Renal cortex interstitium (tissue), 11 donors: Measurements from ENCODE around the gene ODF2L. TPM values are rescaled to one million over a fixed set of nuclear protein-coding genes. Genes with fewer than 3 reads are reported as not detected.
A peak's percentile ranks its signal among the peaks of the same experiment; 100 is the strongest.

Source experiments
- DNase-seq, 11 donors: peaks; one replicate each; pipeline ENCODE4 v3.0.0-alpha.2; 2013; ENCODE audit warnings: low read depth in 9 of 11, low spot score in 4 of 11; ENCODE audit errors: extremely low read depth in 1 of 11
- polyA plus RNA-seq, 3 donors: library from polyadenylated mRNA; unstranded; fragments of 120-200 nt; gene quantifications; one replicate each; pipeline ENCODE4 v1.2.1, GENCODE V29; 2013; ENCODE audit not compliant: insufficient read length in 3 of 3

ODF2L gene
- polyA plus RNA-seq, 3 donors = 47.4 to 84.6 (median 61.1) TPM

GRCh38 chr1:86345042-86345441, 51.1 kb downstream of the ODF2L start:
- DNase-seq = no peak

GRCh38 chr1:86339906-86340305, 56.2 kb downstream of the ODF2L start:
- DNase-seq = no peak

GRCh38 chr1:86339014-86339812, 56.9 kb downstream of the ODF2L start:
- DNase-seq = no peak

- DNase-seq = peak in 9 of 11 donors; percentile 5 to 53 (median 33)
These were observed 60.2 kb downstream of the ODF2L start for GRCh38 chr1:86335916-86336315.

DNA sequence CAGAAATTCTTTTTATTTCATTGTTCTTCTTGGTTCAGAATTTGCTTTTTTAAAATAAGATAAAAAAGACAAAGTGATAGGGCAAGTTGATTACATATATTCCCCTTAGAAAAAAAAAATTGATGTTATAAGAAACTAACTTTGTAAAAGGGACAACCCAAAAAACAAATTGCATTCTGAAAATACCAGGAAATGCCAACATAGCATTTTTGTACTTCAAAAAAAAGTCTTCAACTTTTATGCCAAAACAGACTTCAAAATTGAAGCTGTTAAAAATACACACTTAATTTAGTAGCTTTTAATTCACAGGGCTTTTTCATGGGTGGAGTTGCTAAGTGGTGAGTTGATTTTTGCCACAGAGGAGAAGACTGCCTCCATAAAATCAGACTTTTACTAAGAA, 70.9 kb downstream of the ODF2L start:
- DNase-seq = no peak

DNA sequence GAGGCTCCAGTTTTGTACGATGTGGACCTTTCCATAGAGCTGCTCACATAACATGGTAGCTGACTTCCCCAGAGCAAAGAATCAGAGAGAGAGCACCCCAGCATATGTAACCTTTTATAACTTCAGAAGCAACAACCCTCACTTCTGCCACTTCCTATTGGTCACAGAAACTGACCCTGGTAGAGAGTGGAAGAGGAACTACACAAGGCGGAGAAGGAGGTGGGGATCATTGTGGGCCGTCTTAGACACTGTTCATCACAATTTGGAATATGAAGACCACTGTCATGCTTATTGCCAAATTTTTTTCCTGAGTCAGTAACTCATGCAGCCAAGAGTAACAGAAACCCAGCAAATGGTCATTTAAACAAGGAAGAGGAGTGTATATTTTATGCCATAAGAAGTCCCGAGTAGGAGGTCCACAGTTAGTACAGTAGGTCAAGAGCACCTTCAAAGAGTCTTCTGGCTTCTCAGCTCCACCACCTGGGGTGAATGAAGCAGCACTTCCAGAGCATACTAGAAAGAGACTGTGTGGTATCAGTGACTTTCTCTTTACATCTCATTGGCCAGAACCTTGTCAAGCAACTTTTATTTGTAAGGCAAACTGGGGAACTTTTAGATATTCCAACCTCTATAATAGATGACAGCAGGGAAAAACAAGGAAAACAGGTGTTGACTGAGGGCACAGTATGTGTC, 71.8 kb downstream of the ODF2L start:
- no peak for DNase-seq

- DNase-seq = no peak
These were observed 73.9 kb downstream of the ODF2L start for GRCh38 chr1:86322241-86322640.

GRCh38 chr1:86318436-86318835, 77.7 kb downstream of the ODF2L start:
- no peak for DNase-seq

DNA sequence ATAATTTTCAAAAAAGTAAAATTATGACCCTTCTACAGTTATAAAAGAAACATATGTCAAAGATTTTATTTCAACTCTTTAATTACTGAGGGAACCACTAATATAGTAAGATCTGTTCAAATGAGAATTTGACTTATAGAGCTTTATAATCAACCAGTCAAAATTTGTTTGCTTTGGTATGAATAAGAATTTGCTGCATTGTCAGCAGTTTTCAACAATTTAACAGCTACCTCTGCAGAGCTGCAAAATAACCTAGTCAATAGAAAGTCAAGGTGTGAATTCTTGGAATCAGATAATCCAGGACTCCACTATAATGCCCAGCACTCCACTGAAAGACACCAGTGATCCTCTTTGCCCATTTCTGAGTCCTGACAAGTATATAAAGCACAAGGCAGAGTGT, 78.2 kb downstream of the ODF2L start:
- DNase-seq = no peak

GRCh38 chr1:86305731-86306130, 90.4 kb downstream of the ODF2L start:
- no peak for DNase-seq

- DNase-seq = no peak
These were observed 93.0 kb downstream of the ODF2L start for GRCh38 chr1:86303041-86303690.

Other genes with a start within 250 kb of the ODF2L start
- 1 to 10 TPM; 1.7 to 2.2 (median 2.1) TPM for gene COL24A1, start 239.6 kb downstream of the ODF2L start, polyA plus RNA-seq
- under 1 TPM in 2 of 3 donors, not detected in 1; 0.07 to 0.22 TPM for gene CLCA2, start 27.8 kb upstream of the ODF2L start, polyA plus RNA-seq
- gene CLCA1, start 72.6 kb upstream of the ODF2L start, polyA plus RNA-seq = under 1 TPM in 2 of 3 donors, not detected in 1; 0.03 to 0.36 TPM
- not detected for gene CLCA4, start 150.8 kb upstream of the ODF2L start, polyA plus RNA-seq